Measurements from ENCODE around the gene IQSEC1.

The IQSEC1 gene

GRCh38 chr3:13004376-13004775 is 68.9 kb downstream of the IQSEC1 start:
- no peak overlapping the region for H3K4me3 ChIP-seq
- TF ChIP-seq, protein P1, sequence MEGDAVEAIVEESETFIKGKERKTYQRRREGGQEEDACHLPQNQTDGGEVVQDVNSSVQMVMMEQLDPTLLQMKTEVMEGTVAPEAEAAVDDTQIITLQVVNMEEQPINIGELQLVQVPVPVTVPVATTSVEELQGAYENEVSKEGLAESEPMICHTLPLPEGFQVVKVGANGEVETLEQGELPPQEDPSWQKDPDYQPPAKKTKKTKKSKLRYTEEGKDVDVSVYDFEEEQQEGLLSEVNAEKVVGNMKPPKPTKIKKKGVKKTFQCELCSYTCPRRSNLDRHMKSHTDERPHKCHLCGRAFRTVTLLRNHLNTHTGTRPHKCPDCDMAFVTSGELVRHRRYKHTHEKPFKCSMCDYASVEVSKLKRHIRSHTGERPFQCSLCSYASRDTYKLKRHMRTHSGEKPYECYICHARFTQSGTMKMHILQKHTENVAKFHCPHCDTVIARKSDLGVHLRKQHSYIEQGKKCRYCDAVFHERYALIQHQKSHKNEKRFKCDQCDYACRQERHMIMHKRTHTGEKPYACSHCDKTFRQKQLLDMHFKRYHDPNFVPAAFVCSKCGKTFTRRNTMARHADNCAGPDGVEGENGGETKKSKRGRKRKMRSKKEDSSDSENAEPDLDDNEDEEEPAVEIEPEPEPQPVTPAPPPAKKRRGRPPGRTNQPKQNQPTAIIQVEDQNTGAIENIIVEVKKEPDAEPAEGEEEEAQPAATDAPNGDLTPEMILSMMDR (IDR thresholded peaks at IDR 0.05), result no peak
- peak overlapping the region in 1 of 2 donors; percentile 18 for H3K27ac ChIP-seq
- no peak for DNase-seq (ENCODE audit: low spot score)

DNA sequence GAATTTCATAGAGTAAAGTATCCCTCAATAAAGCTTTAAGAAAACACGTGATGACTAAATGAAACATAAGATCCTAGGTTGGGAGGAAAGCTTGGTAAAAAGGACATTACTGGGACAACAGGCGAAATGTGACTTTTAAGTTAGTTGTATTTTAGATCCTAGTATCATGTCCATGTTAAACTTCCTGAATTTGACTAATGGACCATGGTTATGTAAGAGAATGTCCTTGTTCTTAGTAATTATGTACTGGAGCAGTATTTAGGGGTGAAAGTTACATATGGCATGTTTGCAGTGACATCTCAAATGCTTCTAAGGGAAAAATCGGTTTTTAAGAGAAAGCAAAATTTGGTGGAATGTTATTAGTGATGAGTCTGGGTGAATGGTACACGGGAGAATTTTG is 69.6 kb downstream of the IQSEC1 start:
- Histone ChIP-seq H3K4me3 (no peak overlapping the region), H3K27ac (no peak overlapping the region)
- DNase-seq (ENCODE audit: low spot score), result no peak
- TF ChIP-seq, protein P1 (IDR thresholded peaks at IDR 0.05), result no peak

- no peak overlapping the region for H3K27ac ChIP-seq
- TF ChIP-seq, protein P1 (IDR thresholded peaks at IDR 0.05), result no peak
These were observed 70.7 kb downstream of the IQSEC1 start for GRCh38 chr3:13002398-13003124.

GRCh38 chr3:12999147-13000140 is 73.8 kb downstream of the IQSEC1 start:
- DNase-seq (ENCODE audit: low spot score), result peak; percentile 90
- no peak overlapping the region for H3K4me3 ChIP-seq
- TF ChIP-seq, protein P1 (IDR thresholded peaks at IDR 0.05), result no peak
- H3K27ac ChIP-seq, result peak overlapping the region; percentile 34 to 73

More at GRCh38 chr3:13002398-13003124, 70.7 kb downstream of the IQSEC1 start:
- DNase-seq (ENCODE audit: low spot score), result no peak
- no peak overlapping the region for H3K4me3 ChIP-seq

GRCh38 chr3:12998648-12999047 is 74.6 kb downstream of the IQSEC1 start:
- TF ChIP-seq, protein P1 (IDR thresholded peaks at IDR 0.05), result no peak
- no peak for DNase-seq (ENCODE audit: low spot score)
- H3K27ac ChIP-seq, result peak overlapping the region; percentile 34 to 73
- no peak overlapping the region for H3K4me3 ChIP-seq

GRCh38 chr3:12997387-12997786 is 75.8 kb downstream of the IQSEC1 start:
- TF ChIP-seq, protein P1 (IDR thresholded peaks at IDR 0.05), result no peak
- DNase-seq (ENCODE audit: low spot score), result no peak
- no peak overlapping the region for H3K27ac ChIP-seq
- no peak overlapping the region for H3K4me3 ChIP-seq

All from coronary artery (tissue), 2 donors.